H9 (cell line): ENCODE data around the gene CSF1R. TPM values are rescaled to one million over a fixed set of nuclear protein-coding genes. Genes with fewer than 3 reads are reported as not detected.

Source experiments
- DNase-seq: peaks from one replicate; pipeline ENCODE4 v3.0.0-alpha.2; 2017
- H2AFZ ChIP-seq: one replicate; pipeline ENCODE4 v1.6.1; 2013; ENCODE audit warnings: mild to moderate bottlenecking, low read length, control low read depth, moderate library complexity
- H2AK5ac ChIP-seq: 2 replicates; pipeline ENCODE4 v1.6.1; 2013; ENCODE audit warnings: low read length, control low read depth, mixed read lengths; ENCODE audit not compliant: insufficient read length
- H2BK120ac ChIP-seq: one replicate; pipeline ENCODE4 v1.6.1; 2013; ENCODE audit warnings: low read depth, mild to moderate bottlenecking, low read length, control low read depth, inconsistent platforms; ENCODE audit not compliant: poor library complexity, severe bottlenecking
- H2BK12ac ChIP-seq: 2 replicates; pipeline ENCODE4 v1.6.1; 2013; ENCODE audit warnings: low read length, control low read depth, mixed read lengths, low read depth; ENCODE audit not compliant: insufficient read length
- H2BK15ac ChIP-seq: 2 replicates; pipeline ENCODE4 v1.6.1; 2013; ENCODE audit warnings: low read depth, low read length, control low read depth
- H2BK20ac ChIP-seq: one replicate; pipeline ENCODE4 v1.6.1; 2013; ENCODE audit warnings: low read depth, mild to moderate bottlenecking, low read length, control low read depth, inconsistent platforms; ENCODE audit not compliant: poor library complexity, severe bottlenecking
- H2BK5ac ChIP-seq: 2 replicates; pipeline ENCODE4 v1.6.1; 2013; ENCODE audit warnings: low read length, control low read depth, mixed read lengths; ENCODE audit not compliant: insufficient read length
- H3K14ac ChIP-seq: 2 replicates; pipeline ENCODE4 v1.6.1; 2013; ENCODE audit warnings: low read length, control low read depth; ENCODE audit not compliant: insufficient read depth
- H3K18ac ChIP-seq: 2 replicates; pipeline ENCODE4 v1.6.1; 2013; ENCODE audit warnings: low read depth, mild to moderate bottlenecking, mixed read lengths, low read length, control low read depth; ENCODE audit not compliant: insufficient read length
- H3K23ac ChIP-seq: 2 replicates; pipeline ENCODE4 v1.6.1; 2013; ENCODE audit warnings: low read length, control low read depth, mixed read lengths, low read depth; ENCODE audit not compliant: insufficient read length
- H3K23me2 ChIP-seq: 2 replicates; pipeline ENCODE4 v1.6.1; 2013; ENCODE audit warnings: low read depth, mild to moderate bottlenecking, mixed read lengths, low read length, control low read depth; ENCODE audit not compliant: insufficient read length, poor library complexity, severe bottlenecking
- H3K27ac ChIP-seq: 2 replicates; pipeline ENCODE4 v1.5.1; 2013; ENCODE audit warnings: low read length, control low read depth, mixed read lengths, low read depth; ENCODE audit not compliant: insufficient read length
- H3K27me3 ChIP-seq: 2 replicates; pipeline ENCODE4 v1.6.1; 2013; ENCODE audit warnings: low read length, control low read depth, inconsistent platforms; ENCODE audit not compliant: insufficient read depth
- H3K4ac ChIP-seq: 2 replicates; pipeline ENCODE4 v1.6.1; 2013; ENCODE audit warnings: low read depth, mild to moderate bottlenecking, control low read depth, inconsistent platforms, low read length, moderate library complexity
- H3K4me1 ChIP-seq: 2 replicates; pipeline ENCODE4 v1.6.1; 2013; ENCODE audit warnings: low read length, control low read depth, inconsistent platforms; ENCODE audit not compliant: insufficient read depth
- H3K4me2 ChIP-seq: 2 replicates; pipeline ENCODE4 v1.6.1; 2013; ENCODE audit warnings: low read length, control low read depth, mixed read lengths; ENCODE audit not compliant: insufficient read length, insufficient read depth
- H3K56ac ChIP-seq: 2 replicates; pipeline ENCODE4 v1.6.1; 2013; ENCODE audit warnings: low read depth, mild to moderate bottlenecking, mixed read lengths, low read length, control low read depth; ENCODE audit not compliant: insufficient read length
- H3K79me1 ChIP-seq: 2 replicates; pipeline ENCODE4 v1.6.1; 2013; ENCODE audit warnings: low read depth, mild to moderate bottlenecking, moderate library complexity, low read length, control low read depth, inconsistent platforms; ENCODE audit not compliant: insufficient read depth, poor library complexity, severe bottlenecking
- H3K79me2 ChIP-seq: 2 replicates; pipeline ENCODE4 v1.6.1; 2013; ENCODE audit warnings: low read length, control low read depth, inconsistent platforms; ENCODE audit not compliant: insufficient read depth
- H3K9ac ChIP-seq: 2 replicates; pipeline ENCODE4 v1.6.1; 2013; ENCODE audit warnings: low read length, control low read depth, mixed read lengths; ENCODE audit not compliant: insufficient read length; ENCODE audit errors: extremely low read depth
- H3K9me3 ChIP-seq: one replicate; pipeline ENCODE4 v1.6.1; 2013; ENCODE audit warnings: low read depth, low read length, inconsistent platforms; ENCODE audit not compliant: control insufficient read depth
- H3T11ph ChIP-seq: one replicate; pipeline ENCODE4 v1.6.1; 2013; ENCODE audit warnings: mild to moderate bottlenecking, low read length, control low read depth, inconsistent platforms
- H4K20me1 ChIP-seq: one replicate; pipeline ENCODE4 v1.6.1; 2013; ENCODE audit not compliant: control insufficient read depth, insufficient read length, insufficient read depth
- H4K5ac ChIP-seq: 2 replicates; pipeline ENCODE4 v1.6.1; 2013; ENCODE audit warnings: low read depth, mild to moderate bottlenecking, mixed read lengths, low read length, control low read depth; ENCODE audit not compliant: insufficient read length
- H4K8ac ChIP-seq: replicated peaks from 2 replicates; pipeline ENCODE4 v1.6.1; 2013; ENCODE audit warnings: low read length, control low read depth, mixed read lengths, low read depth; ENCODE audit not compliant: insufficient read length
- H4K91ac ChIP-seq: 2 replicates; pipeline ENCODE4 v1.6.1; 2013; ENCODE audit warnings: low read depth, mild to moderate bottlenecking, moderate library complexity, mixed read lengths, low read length, control low read depth; ENCODE audit not compliant: insufficient read length
- H3K27ac Mint-ChIP-seq, 3 experiments: 2 replicates in 2 of 3; 3 replicates in 1 of 3; pipeline ENCODE4 v1.8.0; 2020 to 2021; ENCODE audit warnings: mixed read lengths in 3 of 3, mild to moderate bottlenecking in 1 of 3, moderate library complexity in 1 of 3
- H3K27me3 Mint-ChIP-seq: 2 replicates; pipeline ENCODE4 v1.8.0; 2021; ENCODE audit warnings: low read depth, mild to moderate bottlenecking, moderate library complexity, mixed read lengths
- H3K36me3 Mint-ChIP-seq, 3 experiments: 2 replicates in 2 of 3; 3 replicates in 1 of 3; pipeline ENCODE4 v1.8.0; 2020 to 2021; ENCODE audit warnings: low read depth in 3 of 3, mixed read lengths in 3 of 3; ENCODE audit not compliant: insufficient read depth in 1 of 3
- H3K4me1 Mint-ChIP-seq, 2 experiments: 2 replicates each; pipeline ENCODE4 v1.8.0; 2020; ENCODE audit warnings: mixed read lengths in 2 of 2
- H3K4me3 Mint-ChIP-seq, 2 experiments: 2 replicates in 1 of 2; 3 replicates in 1 of 2; pipeline ENCODE4 v1.8.0; 2020 to 2021; ENCODE audit warnings: mild to moderate bottlenecking in 2 of 2, mixed read lengths in 2 of 2, moderate library complexity in 1 of 2
- H3K9me3 Mint-ChIP-seq, 2 experiments: 2 replicates in 1 of 2; 3 replicates in 1 of 2; pipeline ENCODE4 v1.8.0; 2020; ENCODE audit warnings: mild to moderate bottlenecking in 2 of 2, mixed read lengths in 2 of 2, moderate library complexity in 1 of 2
- CTCF ChIP-seq: fragments of 200-600 bp; sonication (generic); conservative IDR thresholded peaks from 3 replicates; pipeline ENCODE4 v1.8.0; 2021; ENCODE audit warnings: antibody characterized with exemption, mild to moderate bottlenecking
- WGBS: extraction: QIAGEN DNeasy Blood & Tissue Kit; methylation state at CpG from one replicate; pipeline ENCODE4 v1.1.7; 2013; ENCODE audit warnings: missing lambda C conversion rate, low lambda C conversion rate, mixed read lengths; ENCODE audit not compliant: insufficient read length; ENCODE audit errors: extremely low coverage; 5-methylcytosine and 5-hydroxymethylcytosine counted together
- total RNA-seq: library from RNA; stranded (reverse); gene quantifications from 2 replicates; pipeline ENCODE4 v1.2.1, GENCODE V29; 2021

Gene CSF1R
- total RNA-seq, 1 experiment from 2014 or later = 0.13 TPM

GRCh38 chr5:150054569-150054968, 31.8 kb downstream of the CSF1R start:
- H2BK15ac ChIP-seq = no peak overlapping the region
- H3K56ac ChIP-seq = no peak overlapping the region
- H3K9me3 ChIP-seq = no peaks in the 10 kb centered on the region
- Mint-ChIP-seq H3K4me3 (no peak overlapping the region), H3K27ac (no peak overlapping the region), H3K4me1 (peaks cover 21 to 25% of the 10 kb centered on the region in 2 experiments), H3K27me3 (peaks cover 16% of the 10 kb centered on the region), H3K36me3 (peaks cover 17 to 54% (median 44%) of the 10 kb centered on the region in 3 experiments; a peak in 6 of 7 replicates), H3K9me3 (no peaks in the 10 kb centered on the region)
- no peak overlapping the region for H3K4me2 ChIP-seq
- H3K23ac ChIP-seq = no peak overlapping the region
- no peaks in the 10 kb centered on the region for H3K23me2 ChIP-seq
- H3T11ph ChIP-seq = no peak overlapping the region
- no peaks in the 10 kb centered on the region for H4K20me1 ChIP-seq
- peaks cover 4% of the 10 kb centered on the region; the same call in 1 of the 2 replicates for H3K4me1 ChIP-seq
- H3K27me3 ChIP-seq = no peaks in the 10 kb centered on the region
- H2BK120ac ChIP-seq = no peak overlapping the region
- H4K91ac ChIP-seq = no peak overlapping the region
- no peaks in the 10 kb centered on the region for H3K79me1 ChIP-seq
- H2AK5ac ChIP-seq = no peak overlapping the region
- H3K18ac ChIP-seq = no peak overlapping the region
- no peak overlapping the region for H2BK20ac ChIP-seq
- no peak overlapping the region for H4K5ac ChIP-seq
- no peak overlapping the region for H2BK12ac ChIP-seq
- no peak overlapping the region for H3K9ac ChIP-seq
- no peak overlapping the region for H3K4ac ChIP-seq
- no peak overlapping the region for H2BK5ac ChIP-seq
- WGBS = no CpG with 5 or more reads among the region's 2 CpGs
- TF ChIP-seq CTCF = no peak
- H2AFZ ChIP-seq = no peak overlapping the region
- H3K27ac ChIP-seq = no peak overlapping the region
- H4K8ac ChIP-seq = no peak overlapping the region
- no peak overlapping the region for H3K14ac ChIP-seq
- H3K79me2 ChIP-seq = no peaks in the 10 kb centered on the region
- no peak for DNase-seq
